DOHH2 (cell line): Measurements from ENCODE around the gene URM1.

Experiments
- H3F3A ChIP-seq: fragments of 200-600 bp; sonication (generic), shearing (Covaris generic); 2 replicates; pipeline ENCODE4 v1.6.0; 2016; ENCODE audit warnings: antibody characterized with exemption, mild to moderate bottlenecking; ENCODE audit not compliant: control insufficient read depth, insufficient read depth
- H3K27ac ChIP-seq: fragments of 200-600 bp; sonication (generic); 2 replicates; pipeline ENCODE4 v1.5.1; 2014; ENCODE audit warnings: low read depth, mild to moderate bottlenecking, low read length, moderate library complexity
- H3K27me3 ChIP-seq: fragments of 200-600 bp; sonication (generic); 2 replicates; pipeline ENCODE4 v1.6.1; 2014; ENCODE audit warnings: mild to moderate bottlenecking, low read length, mixed read lengths; ENCODE audit not compliant: control insufficient read depth
- H3K36me3 ChIP-seq: fragments of 200-600 bp; sonication (generic); 2 replicates; pipeline ENCODE4 v1.6.1; 2014; ENCODE audit warnings: mild to moderate bottlenecking, low read length, moderate library complexity, mixed read lengths; ENCODE audit not compliant: control insufficient read depth
- H3K4me1 ChIP-seq: fragments of 200-600 bp; sonication (generic); 2 replicates; pipeline ENCODE4 v1.6.1; 2014; ENCODE audit warnings: mild to moderate bottlenecking, low read length, mixed read lengths; ENCODE audit not compliant: control insufficient read depth
- H3K4me2 ChIP-seq: fragments of 200-600 bp; sonication (generic); 2 replicates; pipeline ENCODE4 v1.6.0; 2014; ENCODE audit warnings: mild to moderate bottlenecking, low read length, moderate library complexity
- H3K4me3 ChIP-seq: fragments of 200-600 bp; sonication (generic); 2 replicates; pipeline ENCODE4 v1.5.1; 2014; ENCODE audit warnings: mild to moderate bottlenecking, low read length, mixed read lengths
- H3K79me2 ChIP-seq: fragments of 200-600 bp; sonication (generic); 2 replicates; pipeline ENCODE4 v1.6.1; 2014; ENCODE audit warnings: mild to moderate bottlenecking, low read length, mixed read lengths; ENCODE audit not compliant: control insufficient read depth
- H3K9me2 ChIP-seq: fragments of 200-600 bp; sonication (generic); replicated peaks from 2 replicates; pipeline ENCODE4 v1.6.1; 2014; ENCODE audit warnings: mild to moderate bottlenecking, low read length, mixed read lengths; ENCODE audit not compliant: control insufficient read depth
- H3K9me3 ChIP-seq: fragments of 200-600 bp; sonication (generic); 2 replicates; pipeline ENCODE4 v1.6.1; 2014; ENCODE audit warnings: antibody characterized with exemption, low read length, mixed read lengths; ENCODE audit not compliant: control insufficient read depth, insufficient read depth
- H4K20me1 ChIP-seq: fragments of 200-600 bp; sonication (generic); 2 replicates; pipeline ENCODE4 v1.6.0; 2014; ENCODE audit warnings: low read depth, mild to moderate bottlenecking, antibody characterized with exemption, low read length, moderate library complexity; ENCODE audit not compliant: control insufficient read depth, insufficient read depth
- EZH2phosphoT487 ChIP-seq: fragments of 200-600 bp; sonication (generic); IDR thresholded peaks from 2 replicates; pipeline ENCODE4 v1.6.1; 2017; ENCODE audit warnings: borderline replicate concordance, mild to moderate bottlenecking, antibody characterized with exemption, low read length, moderate library complexity, mixed read lengths
- TF ChIP-seq, protein P1 (sequence below): fragments of 200-600 bp; sonication (generic); IDR thresholded peaks from one replicate; pipeline ENCODE4 v1.5.1; 2014; ENCODE audit warnings: antibody characterized with exemption, mild to moderate bottlenecking, low read depth, low read length; ENCODE audit not compliant: poor library complexity, severe bottlenecking

Gene URM1

DNA sequence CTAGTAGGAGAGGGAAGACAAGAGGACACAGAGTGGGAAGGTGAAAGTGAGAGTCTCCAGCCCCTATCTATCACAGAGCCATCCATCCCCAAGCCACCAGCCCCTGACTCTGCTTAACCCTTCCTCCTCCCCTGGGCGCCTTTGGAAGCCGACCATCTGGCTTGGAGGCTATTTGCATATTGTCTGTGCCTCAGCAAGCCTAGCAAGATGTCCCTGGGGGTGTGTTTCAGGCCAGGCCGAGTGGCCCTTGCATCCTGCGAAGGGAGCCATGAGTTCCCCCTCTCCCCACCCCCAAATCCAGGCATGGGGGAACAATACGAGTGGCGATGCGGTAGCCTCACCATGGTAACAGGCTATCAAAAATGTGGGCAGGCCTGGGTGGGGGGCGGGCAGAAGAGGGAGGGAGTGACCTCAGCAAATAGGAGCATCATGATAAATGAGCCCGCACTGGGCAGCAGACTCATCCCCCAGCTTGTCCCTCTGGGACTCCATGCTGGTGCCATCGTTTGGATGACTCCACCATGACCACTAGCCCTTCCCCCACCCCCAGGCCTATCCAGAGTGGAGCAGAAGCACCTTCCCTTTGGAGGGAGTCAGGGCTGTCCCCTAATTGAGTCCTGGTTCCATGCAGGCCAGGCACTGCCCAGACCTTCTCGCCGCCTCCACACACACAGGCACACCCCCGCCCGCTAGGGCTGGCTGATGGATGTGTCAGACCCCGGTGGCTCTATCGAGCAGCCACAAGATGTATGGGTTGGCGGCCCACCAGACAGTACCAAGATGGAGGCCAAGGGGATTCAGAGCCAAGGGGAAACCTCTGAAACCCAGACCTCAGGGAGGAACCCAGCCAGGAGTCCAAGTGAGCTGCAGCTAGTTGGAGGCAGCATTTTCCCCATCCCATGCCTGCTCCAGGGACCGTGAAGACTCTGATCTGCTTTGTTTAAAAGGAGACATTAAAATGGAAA is 14.6 kb downstream of the URM1 start:
- H3K9me3 ChIP-seq = no peaks in the 10 kb centered on the region
- H3K4me3 ChIP-seq = no peak overlapping the region
- no peaks in the 10 kb centered on the region for H3K9me2 ChIP-seq
- no peaks in the 10 kb centered on the region for H3K4me1 ChIP-seq
- H3K4me2 ChIP-seq = no peak overlapping the region
- no peak for TF ChIP-seq EZH2phosphoT487
- TF ChIP-seq, protein P1, sequence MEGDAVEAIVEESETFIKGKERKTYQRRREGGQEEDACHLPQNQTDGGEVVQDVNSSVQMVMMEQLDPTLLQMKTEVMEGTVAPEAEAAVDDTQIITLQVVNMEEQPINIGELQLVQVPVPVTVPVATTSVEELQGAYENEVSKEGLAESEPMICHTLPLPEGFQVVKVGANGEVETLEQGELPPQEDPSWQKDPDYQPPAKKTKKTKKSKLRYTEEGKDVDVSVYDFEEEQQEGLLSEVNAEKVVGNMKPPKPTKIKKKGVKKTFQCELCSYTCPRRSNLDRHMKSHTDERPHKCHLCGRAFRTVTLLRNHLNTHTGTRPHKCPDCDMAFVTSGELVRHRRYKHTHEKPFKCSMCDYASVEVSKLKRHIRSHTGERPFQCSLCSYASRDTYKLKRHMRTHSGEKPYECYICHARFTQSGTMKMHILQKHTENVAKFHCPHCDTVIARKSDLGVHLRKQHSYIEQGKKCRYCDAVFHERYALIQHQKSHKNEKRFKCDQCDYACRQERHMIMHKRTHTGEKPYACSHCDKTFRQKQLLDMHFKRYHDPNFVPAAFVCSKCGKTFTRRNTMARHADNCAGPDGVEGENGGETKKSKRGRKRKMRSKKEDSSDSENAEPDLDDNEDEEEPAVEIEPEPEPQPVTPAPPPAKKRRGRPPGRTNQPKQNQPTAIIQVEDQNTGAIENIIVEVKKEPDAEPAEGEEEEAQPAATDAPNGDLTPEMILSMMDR = no peak
- no peak overlapping the region for H3K27ac ChIP-seq
- peaks cover 10% of the 10 kb centered on the region for H3K79me2 ChIP-seq
- no peaks in the 10 kb centered on the region for H4K20me1 ChIP-seq
- H3K27me3 ChIP-seq = no peaks in the 10 kb centered on the region
- peaks cover 63% of the 10 kb centered on the region for H3K36me3 ChIP-seq
- H3F3A ChIP-seq = no peaks in the 10 kb centered on the region

DNA sequence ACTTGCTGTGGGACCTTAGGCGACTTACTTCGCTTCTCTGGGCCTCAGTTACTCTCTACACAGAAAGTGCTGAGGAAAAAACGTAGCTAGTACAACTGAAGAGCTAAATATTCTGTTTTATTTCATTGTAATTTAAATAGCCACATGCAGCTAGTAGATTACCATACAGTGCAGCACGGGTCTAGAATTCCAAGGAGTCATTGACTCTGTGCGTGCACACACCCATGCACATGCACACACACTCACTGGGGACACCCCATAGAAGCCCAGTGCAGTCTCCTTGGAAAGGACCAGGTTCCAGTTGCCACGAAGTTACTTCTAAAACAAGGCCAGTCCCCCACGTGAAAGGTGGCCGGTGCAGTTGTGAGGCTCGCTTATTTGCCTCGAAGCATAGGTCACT is 17.0 kb downstream of the URM1 start:
- H3K36me3 ChIP-seq = peaks cover 52% of the 10 kb centered on the region
- no peak for TF ChIP-seq EZH2phosphoT487
- TF ChIP-seq, protein P1 = no peak

DNA sequence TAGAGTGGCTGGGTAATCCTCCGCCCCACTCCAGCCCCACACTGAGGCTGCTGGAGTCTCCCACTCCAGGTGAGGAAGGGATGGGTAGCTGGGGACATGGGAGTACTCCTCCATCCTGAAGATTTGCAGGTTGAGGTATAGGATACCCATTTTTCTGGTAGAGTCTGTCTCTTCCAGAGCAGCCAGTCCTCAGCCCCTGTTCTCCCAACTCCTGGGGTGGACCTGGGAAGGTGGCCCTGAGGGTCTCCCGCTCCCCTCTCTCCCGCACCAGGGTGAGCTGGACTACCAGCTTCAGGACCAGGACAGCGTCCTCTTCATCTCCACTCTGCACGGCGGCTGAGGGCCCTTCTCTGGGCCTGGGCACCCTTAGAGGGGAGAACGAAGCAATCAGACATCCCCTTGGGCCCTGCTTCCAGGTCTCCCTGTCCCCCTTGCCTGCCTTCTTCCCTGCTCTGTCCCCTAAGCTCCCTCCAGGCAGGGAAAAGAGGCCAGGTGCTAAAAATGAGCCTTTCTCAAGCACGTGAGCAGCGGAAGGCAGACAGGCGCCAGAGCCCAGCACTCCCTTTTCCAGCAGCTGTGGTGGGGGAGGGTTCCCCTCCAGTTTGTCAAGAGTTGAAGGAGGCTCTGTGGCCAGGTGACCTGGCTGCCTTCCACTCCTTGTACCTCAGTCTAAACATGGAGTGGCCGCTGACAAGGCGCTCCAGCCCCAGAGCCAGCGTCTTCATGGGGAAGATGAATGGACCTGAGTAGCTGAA is 18.4 kb downstream of the URM1 start:
- TF ChIP-seq, protein P1 = no peak
- no peak for TF ChIP-seq EZH2phosphoT487
- Histone ChIP-seq H3F3A (no peaks in the 10 kb centered on the region), H3K4me2 (no peak overlapping the region), H3K9me2 (no peaks in the 10 kb centered on the region), H3K79me2 (no peaks in the 10 kb centered on the region), H3K27me3 (no peaks in the 10 kb centered on the region), H3K4me3 (no peak overlapping the region), H3K36me3 (peaks cover 41% of the 10 kb centered on the region), H3K4me1 (no peaks in the 10 kb centered on the region), H3K9me3 (no peaks in the 10 kb centered on the region), H4K20me1 (no peaks in the 10 kb centered on the region), H3K27ac (no peak overlapping the region)

More for the DNA sequence above, 17.0 kb downstream of the URM1 start:
- Histone ChIP-seq H4K20me1 (no peaks in the 10 kb centered on the region), H3K27ac (no peak overlapping the region), H3K79me2 (no peaks in the 10 kb centered on the region), H3K9me3 (no peaks in the 10 kb centered on the region), H3K4me2 (no peak overlapping the region), H3K4me1 (no peaks in the 10 kb centered on the region), H3F3A (no peaks in the 10 kb centered on the region), H3K27me3 (no peaks in the 10 kb centered on the region), H3K9me2 (no peaks in the 10 kb centered on the region), H3K4me3 (no peak overlapping the region)
